ENCODE data around the gene LPP.

DNA sequence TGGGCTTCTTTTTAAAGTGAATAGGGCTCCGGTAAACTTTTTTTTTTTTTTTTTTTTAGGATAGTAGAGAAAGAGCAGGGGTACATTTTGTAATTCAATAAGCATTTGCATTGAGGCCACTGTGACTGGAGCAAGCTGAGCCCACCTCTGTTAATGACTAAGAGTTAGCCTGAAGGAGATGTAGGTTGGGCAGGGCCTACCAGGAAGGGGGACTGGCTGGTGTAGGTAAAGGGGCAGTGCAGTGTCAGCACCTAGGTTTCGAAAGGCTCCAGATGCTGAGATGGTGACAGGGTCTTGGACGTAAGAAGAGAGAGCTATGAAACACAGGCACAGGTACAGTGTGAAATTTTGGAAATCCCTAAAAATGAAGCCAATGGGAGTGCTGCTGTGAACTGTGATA lies 30.7 kb downstream of the LPP start:
- TF ChIP-seq, protein P1, sequence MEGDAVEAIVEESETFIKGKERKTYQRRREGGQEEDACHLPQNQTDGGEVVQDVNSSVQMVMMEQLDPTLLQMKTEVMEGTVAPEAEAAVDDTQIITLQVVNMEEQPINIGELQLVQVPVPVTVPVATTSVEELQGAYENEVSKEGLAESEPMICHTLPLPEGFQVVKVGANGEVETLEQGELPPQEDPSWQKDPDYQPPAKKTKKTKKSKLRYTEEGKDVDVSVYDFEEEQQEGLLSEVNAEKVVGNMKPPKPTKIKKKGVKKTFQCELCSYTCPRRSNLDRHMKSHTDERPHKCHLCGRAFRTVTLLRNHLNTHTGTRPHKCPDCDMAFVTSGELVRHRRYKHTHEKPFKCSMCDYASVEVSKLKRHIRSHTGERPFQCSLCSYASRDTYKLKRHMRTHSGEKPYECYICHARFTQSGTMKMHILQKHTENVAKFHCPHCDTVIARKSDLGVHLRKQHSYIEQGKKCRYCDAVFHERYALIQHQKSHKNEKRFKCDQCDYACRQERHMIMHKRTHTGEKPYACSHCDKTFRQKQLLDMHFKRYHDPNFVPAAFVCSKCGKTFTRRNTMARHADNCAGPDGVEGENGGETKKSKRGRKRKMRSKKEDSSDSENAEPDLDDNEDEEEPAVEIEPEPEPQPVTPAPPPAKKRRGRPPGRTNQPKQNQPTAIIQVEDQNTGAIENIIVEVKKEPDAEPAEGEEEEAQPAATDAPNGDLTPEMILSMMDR (IDR thresholded peaks at IDR 0.05; ENCODE audit: insufficient read depth, low read length, poor library complexity, severe bottlenecking): no peak
- no peak for TF ChIP-seq EZH2phosphoT487 (conservative IDR thresholded peaks at IDR 0.05; ENCODE audit: low read length)

All from SU-DHL-6 (cell line).